HEK293 (cell line): Measurements from ENCODE around the gene PHF21A.

Source experiments
- CTCF ChIP-seq: fragments of 450-650 bp; formaldehyde crosslinking; IDR thresholded peaks from 2 replicates; pipeline ENCODE4 v1.5.1; 2016; ENCODE audit warnings: missing biosample characterization, missing genetic modification characterization
- KLF16 ChIP-seq: fragments of 450-650 bp; formaldehyde crosslinking; IDR thresholded peaks from 2 replicates; pipeline ENCODE4 v1.5.1; 2017; ENCODE audit warnings: missing biosample characterization, missing genetic modification characterization
- REST ChIP-seq: fragments of 450-650 bp; formaldehyde crosslinking; IDR thresholded peaks from 2 replicates; pipeline ENCODE4 v1.5.1; 2016; ENCODE audit warnings: missing biosample characterization, missing genetic modification characterization
- ZBTB8A ChIP-seq: fragments of 450-650 bp; formaldehyde crosslinking; IDR thresholded peaks from 2 replicates; pipeline ENCODE4 v1.5.1; 2016; ENCODE audit warnings: missing biosample characterization, missing genetic modification characterization
- ZNF174 ChIP-seq: fragments of 450-650 bp; formaldehyde crosslinking; IDR thresholded peaks from 2 replicates; pipeline ENCODE4 v1.5.0; 2017; ENCODE audit warnings: missing biosample characterization, mild to moderate bottlenecking, missing genetic modification characterization
- ZNF175 ChIP-seq: fragments of 450-650 bp; formaldehyde crosslinking; IDR thresholded peaks from 2 replicates; pipeline ENCODE4 v1.5.1; 2016; ENCODE audit warnings: missing biosample characterization, missing genetic modification characterization
- ZNF24 ChIP-seq: fragments of 450-650 bp; formaldehyde crosslinking; IDR thresholded peaks from 2 replicates; pipeline ENCODE4 v1.5.1; 2016; ENCODE audit warnings: missing biosample characterization, missing genetic modification characterization

- TF ChIP-seq KLF16 (tag by site-specific recombination) (no peak), CTCF (tag by site-specific recombination) (no peak), ZNF175 (tag by site-specific recombination) (no peak), ZNF174 (tag by site-specific recombination) (no peak), ZNF24 (tag by site-specific recombination) (no peak), REST (tag by site-specific recombination) (no peak), ZBTB8A (tag by site-specific recombination) (no peak)
These were observed 183.3 kb downstream of the PHF21A start for GRCh38 chr11:45937916-45938315.
